ENCODE measurements around the gene C19orf38. TPM values are rescaled to one million over a fixed set of nuclear protein-coding genes. Genes with fewer than 3 reads are reported as not detected.
A peak's percentile ranks its signal among the peaks of the same experiment; 100 is the strongest.
"Not testable (repeated sequence)": the region's sequence is repeated elsewhere in the genome, so short reads cannot be mapped to it uniquely, and the experiment has no call there.

The C19orf38 gene
- total RNA-seq, 2 experiments from 2014 or later, result 1.4 to 1.7 TPM

DNA sequence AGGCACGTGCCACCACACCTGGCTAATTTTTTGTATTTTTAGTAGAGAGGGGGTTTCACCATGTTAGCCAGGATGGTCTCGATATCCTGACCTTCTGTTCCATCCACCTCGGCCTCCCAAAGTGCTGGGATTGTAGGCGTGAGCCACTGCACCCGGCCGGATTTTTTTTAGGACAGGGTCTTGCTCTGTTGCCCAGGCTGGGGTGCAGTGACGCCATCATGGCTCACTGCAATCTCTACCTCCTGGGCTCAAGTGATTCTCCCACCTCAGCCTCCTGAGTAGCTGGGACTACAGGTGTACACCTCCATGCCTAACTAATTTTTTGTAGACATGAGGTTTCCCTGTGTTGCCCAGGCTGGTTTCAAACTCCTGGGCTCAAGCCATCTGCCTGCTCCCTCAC is 10.6 kb upstream of the C19orf38 start:
- H3K9me3 Mint-ChIP-seq, H3K36me3 Mint-ChIP-seq, H3K4me3 Mint-ChIP-seq, POLR2A ChIA-PET, H3K27ac Mint-ChIP-seq, H3K27me3 Mint-ChIP-seq, DNase-seq: not testable (repeated sequence)
- intact Hi-C loops (cut with micrococcal nuclease), result loop anchor here (2.0 to 5.0 kb wide), 3 partner anchors 33 to 270 kb away; partner anchors contain the start of genes CARM1, CDKN2D, KRI1 and QTRT1
- H3K4me1 Mint-ChIP-seq (ENCODE audit: low read depth), result peaks cover 15% of the 10 kb centered on the region
- CTCF ChIA-PET, result interaction anchor here (0.7 to 4.5 kb wide), 5 partner anchors 21 to 136 kb away, joined by 3 to 49 read pairs (median 3); no protein-coding TSS in a partner anchor

GRCh38 chr19:10838377-10838776 is 9.8 kb upstream of the C19orf38 start:
- intact Hi-C loops (cut with micrococcal nuclease), result loop anchor here (5.0 kb wide), 2 partner anchors 136 to 271 kb away; partner anchors contain the start of genes CDKN2D, KRI1 and QTRT1
- H3K27ac Mint-ChIP-seq, result no peak overlapping the region
- DNase-seq, result no peak
- no peak overlapping the region for H3K4me3 Mint-ChIP-seq
- peaks cover 6% of the 10 kb centered on the region for H3K36me3 Mint-ChIP-seq
- CTCF ChIA-PET, result interaction anchor here (1.5 to 4.5 kb wide), 3 partner anchors 20 to 27 kb away, joined by 3 to 49 read pairs (median 9); no protein-coding TSS in a partner anchor
- peaks cover 15% of the 10 kb centered on the region for H3K4me1 Mint-ChIP-seq (ENCODE audit: low read depth)
- H3K27me3 Mint-ChIP-seq, result no peaks in the 10 kb centered on the region
- H3K9me3 Mint-ChIP-seq, result peaks cover 7% of the 10 kb centered on the region
- POLR2A ChIA-PET, result no interaction called here

DNA sequence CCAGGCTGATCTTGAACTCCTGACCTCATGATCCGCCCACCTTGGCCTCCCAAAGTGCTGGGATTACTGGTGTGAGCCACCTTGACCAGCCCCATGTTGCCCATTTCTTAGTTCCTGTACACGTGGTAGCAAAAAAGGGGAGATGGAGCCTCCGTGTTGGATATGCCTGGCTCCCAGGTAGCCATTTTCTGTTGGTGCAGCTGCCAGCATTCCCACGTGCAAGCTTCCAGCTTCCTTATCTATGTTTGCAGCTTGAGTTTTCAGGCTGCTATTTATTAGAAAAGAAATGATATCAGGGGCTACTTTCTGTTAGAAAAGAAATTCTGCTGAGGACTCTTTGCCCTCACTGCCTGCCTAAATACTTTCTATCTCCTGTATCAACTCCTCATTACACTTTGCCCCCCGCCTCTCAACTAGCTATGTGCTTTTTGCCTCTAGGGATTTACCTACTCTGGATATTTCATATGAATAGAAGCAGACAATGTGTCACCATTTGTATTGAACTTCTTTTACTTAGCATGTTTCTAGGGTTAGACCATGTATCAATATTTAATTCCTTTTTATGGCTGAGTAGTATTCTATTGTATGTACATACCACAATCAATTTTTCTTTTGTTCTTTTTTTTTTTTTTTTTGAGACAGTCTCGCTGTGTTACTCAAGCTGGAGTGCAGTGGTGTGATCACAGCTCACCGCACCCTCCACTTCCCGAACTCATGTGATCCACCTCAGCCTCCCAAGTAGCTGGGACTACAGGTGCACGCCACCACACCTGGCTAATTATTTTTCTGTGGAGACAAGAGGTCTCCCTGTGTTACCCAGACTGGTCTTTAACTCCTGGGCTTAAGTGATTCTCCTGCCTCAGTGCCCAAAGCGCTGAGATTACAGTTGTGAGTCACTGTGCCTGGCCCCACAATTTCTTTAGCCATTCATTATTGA is 8.8 kb upstream of the C19orf38 start:
- Mint-ChIP-seq H3K4me1 (ENCODE audit: low read depth) (peaks cover 15% of the 10 kb centered on the region), H3K27me3 (no peaks in the 10 kb centered on the region), H3K36me3 (peaks cover 6% of the 10 kb centered on the region), H3K27ac (no peak overlapping the region), H3K4me3 (no peak overlapping the region), H3K9me3 (peaks cover 7% of the 10 kb centered on the region)
- ChIA-PET POLR2A (interaction anchor here (0.7 kb wide), 1 partner anchor 25 kb away, joined by 6 read pairs; no protein-coding TSS in a partner anchor), CTCF (interaction anchor here (1.5 to 4.5 kb wide), 4 partner anchors 19 to 26 kb away, joined by 3 to 49 read pairs (median 8); no protein-coding TSS in a partner anchor)
- intact Hi-C loops (cut with micrococcal nuclease), result loop anchor here (5.0 kb wide), 2 partner anchors 137 to 272 kb away; partner anchors contain the start of genes CDKN2D, KRI1 and QTRT1
- DNase-seq, result no peak

GRCh38 chr19:10842788-10843187 is 5.4 kb upstream of the C19orf38 start:
- intact Hi-C loops (cut with micrococcal nuclease), result no loop called here
- ChIA-PET POLR2A (no interaction called here), CTCF (interaction anchor here (1.2 kb wide), 1 partner anchor 21 kb away, joined by 3 read pairs; no protein-coding TSS in a partner anchor)
- Mint-ChIP-seq H3K4me3 (no peak overlapping the region), H3K4me1 (ENCODE audit: low read depth) (no peaks in the 10 kb centered on the region), H3K9me3 (peaks cover 11% of the 10 kb centered on the region), H3K27me3 (peaks cover 2% of the 10 kb centered on the region), H3K36me3 (peaks cover 3% of the 10 kb centered on the region), H3K27ac (no peak overlapping the region)
- no peak for DNase-seq

- Mint-ChIP-seq H3K4me1 (ENCODE audit: low read depth) (peaks cover 5% of the 10 kb centered on the region), H3K27ac (no peak overlapping the region), H3K27me3 (peaks cover 2% of the 10 kb centered on the region), H3K4me3 (no peak overlapping the region), H3K36me3 (peaks cover 3% of the 10 kb centered on the region), H3K9me3 (peaks cover 9% of the 10 kb centered on the region)
- CTCF ChIA-PET, result interaction anchor here (1.2 to 2.4 kb wide), 3 partner anchors 12 to 18 kb away, joined by 3 to 10 read pairs (median 9); no protein-coding TSS in a partner anchor
- intact Hi-C loops (cut with micrococcal nuclease), result no loop called here
- DNase-seq, result no peak
- POLR2A ChIA-PET, result no interaction called here
Observed at GRCh38 chr19:10846500-10847202, 1.6 kb upstream of the C19orf38 start.

DNA sequence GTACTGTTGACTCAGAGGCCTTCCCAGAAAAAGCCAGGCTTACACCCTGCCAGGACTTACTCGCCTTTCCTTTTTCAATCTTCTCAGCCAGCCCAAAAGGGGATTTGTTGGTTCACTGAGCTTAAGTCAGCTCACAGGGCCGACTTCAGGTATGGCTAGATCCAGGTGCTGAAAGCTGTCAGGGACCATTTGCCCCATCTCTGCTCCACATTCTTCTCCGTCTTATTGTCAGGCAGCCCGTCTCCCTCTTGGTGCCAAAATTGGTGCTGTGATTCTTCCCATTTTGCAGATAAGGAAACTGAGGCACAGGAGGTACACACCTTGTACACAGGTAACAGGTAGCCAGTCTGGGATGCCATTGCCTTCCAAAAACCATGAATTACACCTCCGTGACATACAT is 2.4 kb downstream of the C19orf38 start:
- DNase-seq, result no peak
- peaks cover 9% of the 10 kb centered on the region for H3K9me3 Mint-ChIP-seq
- CTCF ChIA-PET, result no interaction called here
- POLR2A ChIA-PET, result no interaction called here
- intact Hi-C loops (cut with micrococcal nuclease), result no loop called here
- no peak overlapping the region for H3K27ac Mint-ChIP-seq
- H3K36me3 Mint-ChIP-seq, result peaks cover 3% of the 10 kb centered on the region
- peaks cover 5% of the 10 kb centered on the region for H3K4me1 Mint-ChIP-seq (ENCODE audit: low read depth)
- peaks cover 2% of the 10 kb centered on the region for H3K27me3 Mint-ChIP-seq
- no peak overlapping the region for H3K4me3 Mint-ChIP-seq

- H3K4me1 Mint-ChIP-seq (ENCODE audit: low read depth), result peaks cover 5% of the 10 kb centered on the region
- no peak for DNase-seq
- H3K9me3 Mint-ChIP-seq, result no peaks in the 10 kb centered on the region
- CTCF ChIA-PET, result interaction anchor here (1.3 kb wide), 1 partner anchor 12 kb away, joined by 8 read pairs; no protein-coding TSS in a partner anchor
- POLR2A ChIA-PET, result no interaction called here
- H3K4me3 Mint-ChIP-seq, result no peak overlapping the region
- H3K36me3 Mint-ChIP-seq, result no peaks in the 10 kb centered on the region
- no peaks in the 10 kb centered on the region for H3K27me3 Mint-ChIP-seq
- intact Hi-C loops (cut with micrococcal nuclease), result no loop called here
- no peak overlapping the region for H3K27ac Mint-ChIP-seq
Observed at GRCh38 chr19:10852098-10852800, 4.0 kb downstream of the C19orf38 start.

- Mint-ChIP-seq H3K27ac (no peak overlapping the region), H3K27me3 (no peaks in the 10 kb centered on the region), H3K4me3 (no peak overlapping the region), H3K36me3 (no peaks in the 10 kb centered on the region), H3K4me1 (ENCODE audit: low read depth) (peaks cover 5% of the 10 kb centered on the region), H3K9me3 (no peaks in the 10 kb centered on the region)
- intact Hi-C loops (cut with micrococcal nuclease), result no loop called here
- ChIA-PET POLR2A (interaction anchor here (1.4 kb wide), 1 partner anchor 17 kb away, joined by 3 read pairs; the partner anchor contains the start of gene TMED1), CTCF (interaction anchor here (0.6 to 3.7 kb wide), 2 partner anchors 11 to 547 kb away, joined by 3 to 34 read pairs; no protein-coding TSS in a partner anchor)
- no peak for DNase-seq
Observed at GRCh38 chr19:10852941-10853340, 4.7 kb downstream of the C19orf38 start.

GRCh38 chr19:10854350-10855089 is 6.3 kb downstream of the C19orf38 start:
- Mint-ChIP-seq H3K4me1 (ENCODE audit: low read depth) (peaks cover 4% of the 10 kb centered on the region), H3K27ac (no peak overlapping the region), H3K36me3 (no peaks in the 10 kb centered on the region), H3K4me3 (no peak overlapping the region), H3K9me3 (no peaks in the 10 kb centered on the region), H3K27me3 (no peaks in the 10 kb centered on the region)
- intact Hi-C loops (cut with micrococcal nuclease), result no loop called here
- POLR2A ChIA-PET, result interaction anchor here (1.3 to 1.4 kb wide), 2 partner anchors 10 to 18 kb away, joined by 3 to 4 read pairs; partner anchors contain the start of gene TMED1
- CTCF ChIA-PET, result interaction anchor here (0.6 to 3.7 kb wide), 9 partner anchors 9 to 613 kb away, joined by 3 to 34 read pairs (median 3); partner anchors contain the start of genes DNM2, QTRT1 and TMED1
- no peak for DNase-seq

GRCh38 chr19:10855879-10856522 is 7.8 kb downstream of the C19orf38 start:
- peak; percentile 47 for DNase-seq
- POLR2A ChIA-PET, result no interaction called here
- intact Hi-C loops (cut with micrococcal nuclease), result no loop called here

More at GRCh38 chr19:10855879-10856522, 7.8 kb downstream of the C19orf38 start:
- Mint-ChIP-seq H3K4me1 (ENCODE audit: low read depth) (peaks cover 4% of the 10 kb centered on the region), H3K4me3 (no peak overlapping the region), H3K36me3 (no peaks in the 10 kb centered on the region), H3K27me3 (no peaks in the 10 kb centered on the region), H3K9me3 (no peaks in the 10 kb centered on the region), H3K27ac (no peak overlapping the region)
- CTCF ChIA-PET, result interaction anchor here (0.6 to 3.7 kb wide), 5 partner anchors 8 to 138 kb away, joined by 3 to 45 read pairs (median 6); partner anchors contain the start of gene DNM2
